Mesendoderm (in vitro differentiated cells): ENCODE data around the gene KCNMB2.
"Not testable (repeated sequence)": the region's sequence is repeated elsewhere in the genome, so short reads cannot be mapped to it uniquely, and the experiment has no call there.

Experiments used
- DNase-seq: peaks from one replicate; pipeline ENCODE4 v3.0.0; 2013
- H2AK5ac ChIP-seq: 2 replicates; pipeline ENCODE4 v1.6.1; 2013; ENCODE audit warnings: low read length, inconsistent platforms
- H2BK120ac ChIP-seq: 2 replicates; pipeline ENCODE4 v1.6.1; 2013; ENCODE audit warnings: low read depth, mild to moderate bottlenecking, low read length, moderate library complexity, mixed read lengths
- H2BK15ac ChIP-seq: replicated peaks from 2 replicates; pipeline ENCODE4 v1.6.1; 2013; ENCODE audit warnings: low read depth, mild to moderate bottlenecking, moderate library complexity
- H2BK5ac ChIP-seq: 2 replicates; pipeline ENCODE4 v1.6.1; 2013; ENCODE audit warnings: low read length, inconsistent platforms
- H3K18ac ChIP-seq: 2 replicates; pipeline ENCODE4 v1.6.1; 2013; ENCODE audit warnings: mild to moderate bottlenecking, low read length, mixed read lengths
- H3K23ac ChIP-seq: one replicate; pipeline ENCODE4 v1.6.1; 2013; ENCODE audit warnings: low read length
- H3K27ac ChIP-seq: 2 replicates; pipeline ENCODE4 v1.5.1; 2013; ENCODE audit warnings: low read depth, mild to moderate bottlenecking, inconsistent platforms, low read length, moderate library complexity
- H3K27me3 ChIP-seq: 2 replicates; pipeline ENCODE4 v1.6.1; 2013; ENCODE audit warnings: low read length, control low read depth, mild to moderate bottlenecking, inconsistent platforms; ENCODE audit not compliant: insufficient read depth, poor library complexity
- H3K36me3 ChIP-seq: 2 replicates; pipeline ENCODE4 v1.6.1; 2013; ENCODE audit warnings: low read length, inconsistent platforms; ENCODE audit not compliant: control insufficient read depth, insufficient read depth
- H3K4ac ChIP-seq: one replicate; pipeline ENCODE4 v1.6.1; 2013; ENCODE audit warnings: low read depth, mild to moderate bottlenecking, low read length, moderate library complexity
- H3K4me1 ChIP-seq: 2 replicates; pipeline ENCODE4 v1.6.1; 2013; ENCODE audit warnings: low read depth, low read length, inconsistent platforms; ENCODE audit not compliant: control insufficient read depth
- H3K4me2 ChIP-seq: 2 replicates; pipeline ENCODE4 v1.6.1; 2013; ENCODE audit warnings: low read length
- H3K4me3 ChIP-seq: 2 replicates; pipeline ENCODE4 v1.5.1; 2013; ENCODE audit warnings: mild to moderate bottlenecking, low read length
- H3K56ac ChIP-seq: one replicate; pipeline ENCODE4 v1.6.1; 2013; ENCODE audit warnings: low read length
- H3K79me1 ChIP-seq: 2 replicates; pipeline ENCODE4 v1.6.1; 2013; ENCODE audit warnings: low read length, inconsistent platforms
- H3K79me2 ChIP-seq: 2 replicates; pipeline ENCODE4 v1.6.1; 2013; ENCODE audit warnings: mild to moderate bottlenecking, low read length; ENCODE audit not compliant: control insufficient read depth, insufficient read depth
- H3K9ac ChIP-seq: 2 replicates; pipeline ENCODE4 v1.6.1; 2013; ENCODE audit warnings: low read length, inconsistent platforms
- H4K5ac ChIP-seq: one replicate; pipeline ENCODE4 v1.6.1; 2013; ENCODE audit warnings: low read length
- H4K8ac ChIP-seq: one replicate; pipeline ENCODE4 v1.6.1; 2013; ENCODE audit warnings: low read depth, mild to moderate bottlenecking, control low read depth, low read length, moderate library complexity
- WGBS: extraction: QIAGEN DNeasy Blood & Tissue Kit; methylation state at CpG from one replicate; pipeline ENCODE4 v1.1.7; 2013; ENCODE audit warnings: low lambda C conversion rate, missing lambda C conversion rate; ENCODE audit not compliant: insufficient coverage; ENCODE audit errors: extremely low coverage; 5-methylcytosine and 5-hydroxymethylcytosine counted together

KCNMB2 gene

GRCh38 chr3:178514401-178514800 lies 21.8 kb upstream of the KCNMB2 start:
- H3K18ac ChIP-seq, result no peak overlapping the region
- no peak for DNase-seq
- H3K4me2 ChIP-seq, result no peak overlapping the region
- no peak overlapping the region for H3K4me3 ChIP-seq
- H3K4ac ChIP-seq, result no peak overlapping the region
- H3K79me1 ChIP-seq, result no peaks in the 10 kb centered on the region
- no peaks in the 10 kb centered on the region for H3K36me3 ChIP-seq
- H3K9ac ChIP-seq, result no peak overlapping the region
- no peak overlapping the region for H2AK5ac ChIP-seq
- H3K23ac ChIP-seq, result no peak overlapping the region
- H2BK15ac ChIP-seq, result no peak overlapping the region
- H3K27me3 ChIP-seq, result no peaks in the 10 kb centered on the region
- H2BK5ac ChIP-seq, result no peak overlapping the region
- no peak overlapping the region for H2BK120ac ChIP-seq
- WGBS, result 100% methylated on average over 1 of the region's 2 CpGs
- no peak overlapping the region for H3K27ac ChIP-seq
- H3K79me2 ChIP-seq, result no peaks in the 10 kb centered on the region
- no peaks in the 10 kb centered on the region for H3K4me1 ChIP-seq
- H4K5ac ChIP-seq, result no peak overlapping the region
- no peak overlapping the region for H4K8ac ChIP-seq
- no peak overlapping the region for H3K56ac ChIP-seq

- not testable (repeated sequence) for H3K4me3 ChIP-seq, H2BK15ac ChIP-seq, H3K4me2 ChIP-seq, H3K79me1 ChIP-seq, H4K8ac ChIP-seq, H3K23ac ChIP-seq, H2AK5ac ChIP-seq, H3K27ac ChIP-seq, H2BK5ac ChIP-seq, H3K56ac ChIP-seq, H3K27me3 ChIP-seq, H2BK120ac ChIP-seq, H3K18ac ChIP-seq, H3K4me1 ChIP-seq, DNase-seq, H4K5ac ChIP-seq, H3K79me2 ChIP-seq, H3K9ac ChIP-seq, H3K4ac ChIP-seq, H3K36me3 ChIP-seq
- no CpG with 5 or more reads among the region's 6 CpGs for WGBS
Observed at GRCh38 chr3:178515076-178515744, 21.0 kb upstream of the KCNMB2 start.

GRCh38 chr3:178517665-178518334 lies 18.4 kb upstream of the KCNMB2 start:
- H3K27me3 ChIP-seq, result no peaks in the 10 kb centered on the region
- WGBS, result no CpG with 5 or more reads among the region's 7 CpGs
- H2BK15ac ChIP-seq, result no peak overlapping the region
- H3K79me1 ChIP-seq, result no peaks in the 10 kb centered on the region
- DNase-seq, result no peak
- H2BK5ac ChIP-seq, result no peak overlapping the region
- no peaks in the 10 kb centered on the region for H3K36me3 ChIP-seq
- H3K4me2 ChIP-seq, result no peak overlapping the region
- no peak overlapping the region for H3K18ac ChIP-seq
- no peak overlapping the region for H3K9ac ChIP-seq
- H3K4me3 ChIP-seq, result no peak overlapping the region
- H3K79me2 ChIP-seq, result no peaks in the 10 kb centered on the region
- H3K27ac ChIP-seq, result no peak overlapping the region
- H3K4ac ChIP-seq, result no peak overlapping the region
- H3K23ac ChIP-seq, result no peak overlapping the region
- no peak overlapping the region for H3K56ac ChIP-seq
- H2AK5ac ChIP-seq, result no peak overlapping the region
- H4K5ac ChIP-seq, result no peak overlapping the region
- H4K8ac ChIP-seq, result no peak overlapping the region
- no peak overlapping the region for H2BK120ac ChIP-seq
- no peaks in the 10 kb centered on the region for H3K4me1 ChIP-seq

GRCh38 chr3:178518660-178519396 lies 17.4 kb upstream of the KCNMB2 start:
- Histone ChIP-seq H3K4ac (no peak overlapping the region), H3K18ac (no peak overlapping the region), H3K4me2 (no peak overlapping the region), H3K56ac (no peak overlapping the region), H4K5ac (no peak overlapping the region), H3K36me3 (no peaks in the 10 kb centered on the region), H2BK5ac (no peak overlapping the region), H2AK5ac (no peak overlapping the region), H3K79me2 (no peaks in the 10 kb centered on the region), H3K79me1 (no peaks in the 10 kb centered on the region), H3K4me1 (no peaks in the 10 kb centered on the region), H3K27ac (no peak overlapping the region), H3K4me3 (no peak overlapping the region), H3K9ac (no peak overlapping the region), H2BK120ac (no peak overlapping the region), H4K8ac (no peak overlapping the region), H3K27me3 (no peaks in the 10 kb centered on the region), H2BK15ac (no peak overlapping the region), H3K23ac (no peak overlapping the region)
- WGBS, result no CpG with 5 or more reads among the region's 6 CpGs
- DNase-seq, result no peak

- no peaks in the 10 kb centered on the region for H3K27me3 ChIP-seq
- no CpG with 5 or more reads among the region's 3 CpGs for WGBS
Observed at GRCh38 chr3:178519701-178520100, 16.5 kb upstream of the KCNMB2 start.

More at GRCh38 chr3:178519701-178520100, 16.5 kb upstream of the KCNMB2 start:
- Histone ChIP-seq H3K56ac (no peak overlapping the region), H3K4me2 (no peak overlapping the region), H3K79me1 (no peaks in the 10 kb centered on the region), H2BK5ac (no peak overlapping the region), H4K5ac (no peak overlapping the region), H3K4me1 (no peaks in the 10 kb centered on the region), H3K4ac (no peak overlapping the region), H3K36me3 (no peaks in the 10 kb centered on the region), H4K8ac (no peak overlapping the region), H3K4me3 (no peak overlapping the region), H2BK15ac (no peak overlapping the region), H3K9ac (no peak overlapping the region), H3K23ac (no peak overlapping the region), H2BK120ac (no peak overlapping the region), H3K27ac (no peak overlapping the region), H3K18ac (no peak overlapping the region), H3K79me2 (no peaks in the 10 kb centered on the region), H2AK5ac (no peak overlapping the region)
- DNase-seq, result no peak
